Measurements from ENCODE around the gene CRACR2A.

DNA sequence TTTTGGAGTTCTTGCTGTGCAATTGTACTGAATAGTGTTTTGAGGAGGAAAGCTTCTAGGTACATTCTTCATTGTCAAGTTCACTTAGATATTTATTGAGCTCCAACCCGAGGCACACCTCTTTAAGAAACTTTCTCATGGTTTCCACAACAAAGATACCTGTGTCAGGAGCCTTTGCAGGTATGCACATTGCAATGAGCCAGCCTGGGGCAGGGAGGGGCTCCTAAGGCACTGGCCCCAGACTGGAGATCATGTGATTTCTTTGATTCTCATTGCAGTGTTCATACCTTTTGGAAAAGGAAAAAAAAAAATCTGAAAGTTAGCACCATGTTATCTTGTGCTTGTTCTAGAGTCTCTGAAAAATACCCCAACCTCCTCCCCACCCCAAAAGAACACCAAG lies 181.6 kb downstream of the CRACR2A start:
- TF ChIP-seq, protein P1, sequence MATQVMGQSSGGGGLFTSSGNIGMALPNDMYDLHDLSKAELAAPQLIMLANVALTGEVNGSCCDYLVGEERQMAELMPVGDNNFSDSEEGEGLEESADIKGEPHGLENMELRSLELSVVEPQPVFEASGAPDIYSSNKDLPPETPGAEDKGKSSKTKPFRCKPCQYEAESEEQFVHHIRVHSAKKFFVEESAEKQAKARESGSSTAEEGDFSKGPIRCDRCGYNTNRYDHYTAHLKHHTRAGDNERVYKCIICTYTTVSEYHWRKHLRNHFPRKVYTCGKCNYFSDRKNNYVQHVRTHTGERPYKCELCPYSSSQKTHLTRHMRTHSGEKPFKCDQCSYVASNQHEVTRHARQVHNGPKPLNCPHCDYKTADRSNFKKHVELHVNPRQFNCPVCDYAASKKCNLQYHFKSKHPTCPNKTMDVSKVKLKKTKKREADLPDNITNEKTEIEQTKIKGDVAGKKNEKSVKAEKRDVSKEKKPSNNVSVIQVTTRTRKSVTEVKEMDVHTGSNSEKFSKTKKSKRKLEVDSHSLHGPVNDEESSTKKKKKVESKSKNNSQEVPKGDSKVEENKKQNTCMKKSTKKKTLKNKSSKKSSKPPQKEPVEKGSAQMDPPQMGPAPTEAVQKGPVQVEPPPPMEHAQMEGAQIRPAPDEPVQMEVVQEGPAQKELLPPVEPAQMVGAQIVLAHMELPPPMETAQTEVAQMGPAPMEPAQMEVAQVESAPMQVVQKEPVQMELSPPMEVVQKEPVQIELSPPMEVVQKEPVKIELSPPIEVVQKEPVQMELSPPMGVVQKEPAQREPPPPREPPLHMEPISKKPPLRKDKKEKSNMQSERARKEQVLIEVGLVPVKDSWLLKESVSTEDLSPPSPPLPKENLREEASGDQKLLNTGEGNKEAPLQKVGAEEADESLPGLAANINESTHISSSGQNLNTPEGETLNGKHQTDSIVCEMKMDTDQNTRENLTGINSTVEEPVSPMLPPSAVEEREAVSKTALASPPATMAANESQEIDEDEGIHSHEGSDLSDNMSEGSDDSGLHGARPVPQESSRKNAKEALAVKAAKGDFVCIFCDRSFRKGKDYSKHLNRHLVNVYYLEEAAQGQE (IDR thresholded peaks at IDR 0.05; ENCODE audit: insufficient read depth in 1 of 2, low read depth in 2 of 2, low read length in 2 of 2): no peak
- TF ChIP-seq POLR2AphosphoS5 (IDR thresholded peaks at IDR 0.05; ENCODE audit: low read depth, low read length) (no peak), SIN3A (IDR thresholded peaks at IDR 0.05; ENCODE audit: borderline replicate concordance, insufficient read depth, low read length) (no peak), TAF1 (IDR thresholded peaks at IDR 0.05; ENCODE audit: borderline replicate concordance, insufficient read depth, low read length) (no peak)
